GM19023 (cell line): ENCODE data around the gene TRPM1.

Experiments used
- ATAC-seq: cut with Tn5 transposase; IDR thresholded peaks from one replicate; pipeline ENCODE4 v1.9.1; 2021; ENCODE audit warnings: mild to moderate bottlenecking, moderate library complexity; ENCODE audit not compliant: unreplicated experiment

Gene TRPM1

GRCh38 chr15:31085359-31085758 lies 16.2 kb downstream of the TRPM1 start:
- no peak for ATAC-seq

DNA sequence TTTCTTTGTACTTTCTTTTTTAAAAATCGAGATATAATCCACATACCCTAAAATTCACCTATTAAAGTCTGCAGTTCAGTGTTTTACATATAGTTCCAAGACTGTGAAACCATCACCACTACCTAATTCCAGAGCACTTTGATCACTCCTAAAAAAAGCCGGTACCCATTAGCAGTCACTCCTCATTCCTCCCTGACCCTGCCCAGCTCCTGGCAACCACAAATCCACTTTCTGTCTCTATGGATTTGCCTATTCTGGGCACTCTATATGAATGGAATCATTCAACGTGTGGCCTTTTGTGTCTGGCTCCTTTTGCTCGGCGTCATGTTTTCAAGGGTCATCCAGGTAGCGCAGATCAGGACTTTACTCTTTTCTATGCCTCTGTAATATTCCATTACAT lies 17.3 kb downstream of the TRPM1 start:
- no peak for ATAC-seq

DNA sequence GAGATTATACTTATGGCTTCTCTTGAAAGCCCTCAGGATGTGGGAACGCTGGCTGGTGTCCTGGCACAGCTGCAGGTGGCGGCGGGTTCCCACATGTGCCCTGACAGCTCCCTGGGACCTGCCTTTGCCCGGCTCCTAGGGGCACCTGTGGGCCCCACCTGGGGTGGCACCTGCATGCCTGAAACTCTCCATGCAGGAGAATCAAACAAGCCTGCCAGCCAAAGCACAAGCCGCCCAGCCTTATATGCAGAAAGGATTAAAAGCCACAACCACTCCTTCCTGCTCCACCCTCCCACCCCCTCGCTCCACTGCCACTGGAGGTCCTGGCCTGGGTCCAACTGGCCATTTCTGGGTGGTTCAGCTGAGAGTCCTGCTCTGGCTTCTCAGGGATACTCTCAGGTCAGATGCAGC lies 18.1 kb downstream of the TRPM1 start:
- no peak for ATAC-seq

- ATAC-seq: no peak
These were observed 18.7 kb downstream of the TRPM1 start for GRCh38 chr15:31082771-31083369.

- no peak for ATAC-seq
These were observed 19.8 kb downstream of the TRPM1 start for GRCh38 chr15:31081588-31082250.

- ATAC-seq: no peak
These were observed 20.5 kb downstream of the TRPM1 start for GRCh38 chr15:31081056-31081455.

- no peak for ATAC-seq
These were observed 20.9 kb downstream of the TRPM1 start for GRCh38 chr15:31080591-31081014.

DNA sequence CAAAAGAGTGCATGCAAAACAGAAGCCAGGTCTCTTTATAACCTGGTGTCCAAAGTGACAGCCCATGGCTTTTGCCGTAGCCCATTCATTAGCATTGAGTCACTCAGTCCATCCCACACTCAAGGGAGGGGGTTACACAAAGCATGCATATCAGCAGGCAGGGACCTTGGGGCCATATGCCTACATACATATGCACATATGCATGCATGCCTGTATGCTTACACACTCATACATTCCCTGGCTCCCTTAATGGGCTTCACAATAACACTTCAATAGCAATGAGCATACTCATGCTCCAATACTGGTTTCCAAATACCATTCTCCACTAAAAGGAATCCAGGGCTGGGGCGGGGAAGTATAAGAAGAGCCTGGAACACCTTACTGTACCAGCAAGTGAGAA lies 22.0 kb downstream of the TRPM1 start:
- ATAC-seq: no peak

DNA sequence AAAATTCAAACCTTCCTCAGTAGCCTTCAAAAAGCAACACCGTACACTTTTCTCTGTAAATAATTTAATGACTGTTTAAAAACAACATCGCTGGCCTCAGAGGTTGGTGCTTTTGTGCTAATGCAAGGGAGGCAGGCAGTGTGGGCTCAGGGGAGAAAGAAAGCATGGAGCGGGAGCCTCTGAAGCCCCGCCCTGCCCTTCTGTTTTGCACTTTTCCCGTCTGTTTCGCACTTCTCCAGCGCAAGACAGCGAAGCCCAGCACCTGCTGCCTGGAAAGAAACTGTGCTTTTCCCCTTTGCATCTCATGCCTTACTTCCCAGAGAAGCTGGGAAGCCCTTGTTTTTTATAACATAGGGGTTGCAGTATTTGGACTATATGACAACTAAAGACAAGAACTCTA lies 23.1 kb downstream of the TRPM1 start:
- ATAC-seq: no peak

- ATAC-seq: no peak
These were observed 23.6 kb downstream of the TRPM1 start for GRCh38 chr15:31077941-31078340.

DNA sequence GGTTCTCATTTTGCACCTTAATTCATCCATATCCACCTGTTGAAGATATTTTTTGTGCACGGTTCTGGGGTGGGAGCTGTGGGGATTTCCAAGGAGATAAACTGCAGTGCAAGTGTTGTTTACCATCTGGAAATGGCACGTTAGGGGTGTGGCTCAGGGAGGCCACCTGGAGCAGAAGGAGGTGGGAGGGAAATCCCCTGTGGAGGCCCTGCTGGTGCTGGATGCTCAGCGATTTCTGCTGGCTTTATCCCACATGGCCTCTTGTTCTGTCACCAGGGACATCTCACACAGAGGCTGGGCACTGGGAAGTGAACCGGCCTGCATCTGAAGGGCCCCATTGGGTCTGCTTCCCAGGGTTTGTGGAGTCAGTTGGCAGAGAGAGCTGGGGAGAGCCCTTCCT lies 24.3 kb downstream of the TRPM1 start:
- ATAC-seq: no peak

DNA sequence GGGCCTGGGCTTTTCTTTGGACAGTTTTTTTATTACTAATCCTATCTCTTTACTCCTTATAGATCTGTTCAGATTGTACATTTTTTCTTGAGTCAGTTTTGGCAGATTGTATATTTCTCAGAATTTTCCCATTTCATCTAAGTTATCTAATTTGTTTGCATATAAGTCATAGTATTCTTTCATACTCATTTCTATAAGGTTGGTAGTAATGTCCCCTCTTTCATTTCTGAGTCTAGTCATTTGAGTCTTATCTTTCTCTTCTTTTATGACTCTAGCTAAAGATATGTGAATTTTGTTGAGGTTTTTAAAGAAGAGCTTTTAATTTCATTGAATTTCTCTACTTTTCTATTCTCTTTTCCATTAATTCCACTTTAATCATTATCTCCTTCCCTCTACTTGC lies 27.2 kb downstream of the TRPM1 start:
- ATAC-seq: no peak

DNA sequence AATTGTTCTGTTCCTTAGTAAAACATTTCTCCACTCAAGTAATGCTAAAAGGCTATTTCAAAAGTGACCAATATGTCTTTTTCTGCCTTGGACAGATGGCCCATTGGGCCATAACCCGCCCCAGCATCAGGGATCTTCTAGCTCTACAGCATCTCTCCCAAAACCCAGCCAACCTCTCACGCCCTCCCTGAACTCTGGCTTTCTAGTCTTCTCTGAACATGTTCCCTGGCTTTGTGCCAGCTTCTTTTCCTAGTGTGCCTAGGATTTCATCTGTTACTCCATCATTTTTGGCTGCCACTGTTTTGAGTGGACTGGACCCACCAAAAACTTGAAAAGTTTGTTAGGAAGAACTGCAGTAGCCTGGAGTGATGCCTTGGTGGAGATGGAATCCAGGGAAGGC lies 30.7 kb downstream of the TRPM1 start:
- ATAC-seq: no peak

- no peak for ATAC-seq
These were observed 32.0 kb downstream of the TRPM1 start for GRCh38 chr15:31069360-31070000.

DNA sequence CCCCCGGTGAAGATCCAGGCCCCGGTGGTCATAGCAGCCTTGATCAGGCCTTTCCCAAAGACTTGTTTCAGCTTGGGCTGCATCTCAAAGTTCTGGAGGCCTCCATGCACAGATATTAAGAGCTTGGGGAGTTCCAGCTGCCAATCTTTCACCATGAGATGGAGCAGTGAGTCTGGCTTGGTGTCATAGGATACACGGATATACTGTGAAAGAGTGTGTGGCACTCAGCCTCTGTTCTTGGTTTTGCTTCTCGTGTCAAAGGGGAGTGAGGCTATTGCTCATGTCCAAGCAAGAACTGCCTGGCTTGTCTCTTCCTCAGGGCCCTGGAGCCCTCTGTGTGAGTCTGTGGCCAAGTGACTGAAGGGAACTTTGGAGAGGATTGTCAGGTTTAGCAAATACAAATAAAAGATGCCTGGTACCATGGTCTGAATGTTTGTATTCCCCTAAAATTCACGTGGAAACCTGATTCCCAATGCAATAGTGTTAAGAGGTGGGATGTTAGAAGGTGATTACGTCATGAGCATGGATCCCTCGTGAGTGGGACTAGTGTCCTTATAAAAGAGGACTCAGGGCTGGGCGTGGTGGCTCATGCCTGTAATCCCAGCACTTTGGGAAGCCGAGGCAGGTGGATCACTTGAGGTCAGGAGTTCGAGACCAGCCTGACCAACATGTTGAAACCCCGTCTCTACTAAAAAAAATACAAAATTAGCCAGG lies 33.5 kb downstream of the TRPM1 start:
- no peak for ATAC-seq

DNA sequence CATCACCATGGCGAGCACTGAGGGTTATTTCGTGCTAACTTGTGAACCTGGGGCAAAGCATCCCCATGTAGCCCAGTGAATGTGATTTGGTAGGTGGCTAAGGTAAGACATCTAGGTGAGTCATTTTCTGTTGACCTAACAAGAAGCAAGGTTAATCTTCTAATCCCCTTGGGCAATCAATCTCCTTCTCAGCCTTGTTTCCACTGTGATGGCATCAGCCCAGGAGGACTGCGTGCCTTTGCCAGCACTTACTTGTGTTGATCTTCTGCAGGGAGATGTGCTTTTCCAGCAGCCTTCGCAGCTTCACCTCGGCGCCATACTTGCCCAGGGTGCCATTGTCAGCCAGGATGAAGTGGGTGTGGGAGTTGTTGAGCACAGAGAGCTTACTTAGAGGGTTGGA lies 35.7 kb downstream of the TRPM1 start:
- ATAC-seq: no peak

DNA sequence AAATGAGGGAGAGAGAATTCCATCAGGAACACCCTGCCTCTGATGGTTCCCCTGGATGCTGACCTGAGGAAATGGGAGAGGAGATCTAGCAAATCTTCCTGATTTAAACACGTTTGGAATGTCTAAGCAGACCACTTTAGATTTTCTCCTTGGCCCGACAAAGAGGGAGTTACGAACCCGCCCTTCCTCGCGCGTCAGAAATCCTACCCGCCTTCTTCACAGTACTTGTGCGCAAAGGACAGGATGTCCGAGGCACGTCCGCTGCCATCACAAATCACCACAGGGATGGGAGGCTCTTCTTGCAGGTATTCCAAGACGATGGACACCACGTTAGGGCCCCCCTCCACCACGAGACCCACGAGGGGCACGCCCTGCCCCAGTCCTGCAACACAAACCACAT lies 38.6 kb downstream of the TRPM1 start:
- no peak for ATAC-seq

DNA sequence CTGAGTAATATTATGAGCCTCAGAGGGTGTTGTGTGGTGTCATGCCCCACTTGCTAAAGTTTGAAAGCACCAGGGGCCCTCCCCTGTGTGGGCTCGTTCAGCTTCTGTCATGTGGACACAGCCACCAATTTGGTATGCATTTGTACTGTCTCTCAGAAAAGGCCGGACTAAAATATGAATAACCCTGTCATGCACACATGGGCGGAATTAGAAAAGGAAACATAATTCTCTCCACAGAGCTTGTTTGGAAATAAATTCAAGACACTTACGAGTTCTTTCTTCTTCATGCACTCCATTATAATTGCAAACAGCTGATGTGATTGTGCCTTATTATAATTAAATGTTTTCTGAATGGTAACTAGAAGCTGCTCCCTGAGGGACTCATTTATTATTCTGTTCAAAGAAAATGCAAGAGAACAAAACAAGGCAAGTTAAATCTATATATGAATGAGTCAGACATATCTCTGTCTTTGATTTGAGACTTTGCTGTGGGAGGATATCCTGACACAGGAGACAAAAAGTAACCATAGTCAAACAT lies 39.1 kb downstream of the TRPM1 start:
- ATAC-seq: peak; percentile 88

- ATAC-seq: no peak
These were observed 40.9 kb downstream of the TRPM1 start for GRCh38 chr15:31060429-31061140.

DNA sequence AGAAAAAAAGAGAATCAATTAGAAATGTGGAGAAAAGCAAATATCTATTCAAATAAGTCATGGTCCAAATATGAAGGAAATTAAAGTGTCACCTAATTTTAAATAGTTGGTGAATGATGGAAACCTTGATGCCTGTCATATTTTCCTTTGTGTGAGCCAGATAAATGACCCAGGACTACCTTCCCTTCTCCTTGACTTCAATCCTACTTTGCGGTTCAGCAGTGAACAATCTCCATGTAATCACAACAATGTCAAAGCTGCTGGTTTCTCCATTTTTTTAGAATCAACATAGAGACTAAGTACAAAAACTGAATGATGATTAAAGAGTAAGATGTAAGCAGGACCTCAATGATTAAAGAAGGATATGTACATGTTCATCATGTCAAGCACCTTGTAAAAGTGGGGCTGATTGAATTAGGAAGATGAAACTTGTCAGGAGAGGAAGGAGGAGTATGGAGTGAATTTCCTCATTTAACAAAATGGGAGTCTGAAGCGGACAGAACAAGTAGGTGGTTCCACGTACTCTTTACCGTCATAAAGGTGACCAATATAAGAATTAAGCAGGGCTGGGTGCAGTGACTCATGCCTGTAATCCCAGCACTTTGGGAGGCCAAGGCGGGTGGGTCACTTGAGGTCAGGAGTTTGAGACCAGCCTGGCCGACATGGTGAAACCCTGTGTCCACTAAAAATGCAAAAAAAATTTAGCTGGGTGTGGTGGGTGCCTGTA lies 43.1 kb downstream of the TRPM1 start:
- ATAC-seq: no peak
